ENCODE data around the gene TCIRG1.
"Not testable (repeated sequence)": the region's sequence is repeated elsewhere in the genome, so short reads cannot be mapped to it uniquely, and the experiment has no call there.

The TCIRG1 gene

GRCh38 chr11:68038718-68039525 lies at the start of gene TCIRG1:
TCIRG1 (plus strand) TSS chr11:68039025; CDS start chr11:68041272, 2,247 bp downstream.
- Histone ChIP-seq H3K27me3 (no peaks in the 10 kb centered on the region), H3K4me3 (ENCODE audit: low read depth in 1 of 2, low read length in 1 of 2) (peak within 1 kb of the TSS; percentile 87 to 100), H3K9me3 (no peaks in the 10 kb centered on the region), H3K4me1 (ENCODE audit: control insufficient read depth in 1 of 2, insufficient read depth in 1 of 2, low read depth in 1 of 2, low read length in 1 of 2) (peaks cover 59 to 68% of the 10 kb centered on the region in 2 experiments), H3K27ac (peak within 1 kb of the TSS; percentile 99), H3K36me3 (peaks cover 35% of the 10 kb centered on the region)
- TF ChIP-seq, protein P1, sequence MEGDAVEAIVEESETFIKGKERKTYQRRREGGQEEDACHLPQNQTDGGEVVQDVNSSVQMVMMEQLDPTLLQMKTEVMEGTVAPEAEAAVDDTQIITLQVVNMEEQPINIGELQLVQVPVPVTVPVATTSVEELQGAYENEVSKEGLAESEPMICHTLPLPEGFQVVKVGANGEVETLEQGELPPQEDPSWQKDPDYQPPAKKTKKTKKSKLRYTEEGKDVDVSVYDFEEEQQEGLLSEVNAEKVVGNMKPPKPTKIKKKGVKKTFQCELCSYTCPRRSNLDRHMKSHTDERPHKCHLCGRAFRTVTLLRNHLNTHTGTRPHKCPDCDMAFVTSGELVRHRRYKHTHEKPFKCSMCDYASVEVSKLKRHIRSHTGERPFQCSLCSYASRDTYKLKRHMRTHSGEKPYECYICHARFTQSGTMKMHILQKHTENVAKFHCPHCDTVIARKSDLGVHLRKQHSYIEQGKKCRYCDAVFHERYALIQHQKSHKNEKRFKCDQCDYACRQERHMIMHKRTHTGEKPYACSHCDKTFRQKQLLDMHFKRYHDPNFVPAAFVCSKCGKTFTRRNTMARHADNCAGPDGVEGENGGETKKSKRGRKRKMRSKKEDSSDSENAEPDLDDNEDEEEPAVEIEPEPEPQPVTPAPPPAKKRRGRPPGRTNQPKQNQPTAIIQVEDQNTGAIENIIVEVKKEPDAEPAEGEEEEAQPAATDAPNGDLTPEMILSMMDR (IDR thresholded peaks at IDR 0.05): peak; percentile 46

DNA sequence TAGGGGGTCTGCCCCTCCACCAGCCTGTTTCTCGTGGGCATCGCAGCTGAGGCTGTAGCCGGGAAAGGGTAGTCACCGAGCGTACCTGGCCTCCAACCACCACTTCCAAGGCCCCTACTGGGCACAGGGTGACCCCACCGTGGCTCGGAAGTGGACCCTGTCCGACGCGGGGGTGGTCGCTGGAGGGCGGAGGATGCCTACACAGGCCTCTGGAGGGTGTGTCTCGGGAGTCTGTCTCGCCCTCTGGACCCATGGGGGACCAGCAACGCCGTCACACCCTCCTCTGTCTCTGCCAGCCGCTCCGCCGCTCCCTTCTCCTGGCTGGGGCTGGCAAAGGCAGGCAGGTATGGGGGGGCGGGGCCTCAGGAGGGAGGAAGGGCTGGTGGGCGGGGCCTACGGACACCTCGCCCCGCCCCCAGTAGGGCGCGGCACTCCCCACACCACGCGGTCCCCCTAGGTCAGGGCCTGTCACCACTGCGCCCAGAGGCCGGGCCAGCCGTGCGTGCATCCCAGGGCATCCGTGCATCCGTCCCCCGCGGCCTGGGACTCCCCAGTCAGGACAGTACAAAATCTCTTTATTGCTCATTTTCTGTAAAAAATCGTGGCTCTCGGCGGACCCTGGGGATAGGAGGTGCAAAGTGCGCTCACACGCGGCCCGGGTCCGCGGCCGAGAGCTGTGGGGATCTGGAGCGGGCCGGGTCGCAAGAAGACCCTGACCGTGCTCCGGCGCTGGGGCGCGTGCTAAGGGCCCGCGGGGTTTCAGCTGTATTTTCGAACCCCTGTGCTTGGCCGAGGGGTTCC lies 48.1 kb upstream of the TCIRG1 start:
- not testable (repeated sequence) for H3K4me1 ChIP-seq (ENCODE audit: control insufficient read depth in 1 of 2, insufficient read depth in 1 of 2, low read depth in 1 of 2, low read length in 1 of 2); H3K27me3 ChIP-seq; H3K9me3 ChIP-seq; H3K27ac ChIP-seq; H3K4me3 ChIP-seq (ENCODE audit: low read depth in 1 of 2, low read length in 1 of 2)
- H3K36me3 ChIP-seq: peaks cover 42% of the 10 kb centered on the region

DNA sequence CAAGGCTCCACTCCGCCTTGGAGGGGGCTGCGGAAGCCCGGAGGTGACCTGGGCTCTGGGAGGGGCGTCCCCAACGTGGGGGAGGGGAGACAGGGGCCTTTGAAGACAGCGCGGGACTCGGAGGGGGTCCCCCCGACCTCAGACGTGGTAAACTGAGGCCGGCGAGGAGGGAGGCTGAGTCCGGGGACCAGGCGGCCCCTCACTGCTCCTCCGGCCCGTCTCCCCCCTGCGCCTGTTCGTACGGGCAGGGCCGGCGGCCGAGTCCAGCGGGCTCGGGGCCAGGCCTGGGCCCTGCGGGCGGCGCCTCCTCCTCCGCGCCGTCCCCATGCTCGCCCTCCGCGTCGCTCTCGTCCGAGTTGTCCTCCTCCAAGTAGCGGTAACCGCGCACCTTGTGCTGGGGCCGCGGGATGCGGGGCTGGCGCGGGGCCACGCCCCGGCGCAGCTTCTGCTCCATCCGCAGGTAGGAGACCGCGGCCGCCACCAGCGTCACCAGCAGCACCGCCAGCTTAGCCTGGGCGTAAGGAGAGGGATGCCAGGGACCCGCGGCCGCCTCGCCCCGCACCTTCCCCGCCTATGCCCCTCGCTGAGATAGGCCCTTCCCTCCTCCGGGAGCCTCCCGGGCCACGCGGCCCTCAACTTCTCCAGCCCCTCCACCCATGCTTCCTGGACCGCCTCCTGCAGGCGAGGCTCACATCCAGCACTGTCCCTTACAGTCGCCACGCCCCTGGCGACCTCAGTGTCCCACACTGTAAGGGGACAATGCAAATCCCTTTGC lies 47.3 kb upstream of the TCIRG1 start:
- H3K36me3 ChIP-seq: peaks cover 50% of the 10 kb centered on the region
- H3K9me3 ChIP-seq; H3K27ac ChIP-seq; H3K4me3 ChIP-seq (ENCODE audit: low read depth in 1 of 2, low read length in 1 of 2); H3K4me1 ChIP-seq (ENCODE audit: control insufficient read depth in 1 of 2, insufficient read depth in 1 of 2, low read depth in 1 of 2, low read length in 1 of 2); H3K27me3 ChIP-seq: not testable (repeated sequence)

GRCh38 chr11:67993821-67994220 lies 45.0 kb upstream of the TCIRG1 start:
- not testable (repeated sequence) for H3K9me3 ChIP-seq; H3K4me1 ChIP-seq (ENCODE audit: control insufficient read depth in 1 of 2, insufficient read depth in 1 of 2, low read depth in 1 of 2, low read length in 1 of 2); H3K27me3 ChIP-seq; H3K27ac ChIP-seq; H3K4me3 ChIP-seq (ENCODE audit: low read depth in 1 of 2, low read length in 1 of 2)
- TF ChIP-seq, protein P1 (IDR thresholded peaks at IDR 0.05): peak; percentile 70
- H3K36me3 ChIP-seq: peaks cover 73% of the 10 kb centered on the region

- H3K4me1 ChIP-seq (ENCODE audit: control insufficient read depth in 1 of 2, insufficient read depth in 1 of 2, low read depth in 1 of 2, low read length in 1 of 2): not testable (repeated sequence)
Observed at GRCh38 chr11:67994387-67994786, 44.4 kb upstream of the TCIRG1 start.

GRCh38 chr11:67995129-67995528 lies 43.7 kb upstream of the TCIRG1 start:
- not testable (repeated sequence) for H3K27ac ChIP-seq; H3K4me1 ChIP-seq (ENCODE audit: control insufficient read depth in 1 of 2, insufficient read depth in 1 of 2, low read depth in 1 of 2, low read length in 1 of 2); H3K9me3 ChIP-seq; H3K27me3 ChIP-seq; H3K4me3 ChIP-seq (ENCODE audit: low read depth in 1 of 2, low read length in 1 of 2)
- peaks cover 84% of the 10 kb centered on the region for H3K36me3 ChIP-seq

More at GRCh38 chr11:67994387-67994786, 44.4 kb upstream of the TCIRG1 start:
- not testable (repeated sequence) for H3K27me3 ChIP-seq; H3K27ac ChIP-seq; H3K9me3 ChIP-seq; H3K4me3 ChIP-seq (ENCODE audit: low read depth in 1 of 2, low read length in 1 of 2)
- peaks cover 78% of the 10 kb centered on the region for H3K36me3 ChIP-seq

DNA sequence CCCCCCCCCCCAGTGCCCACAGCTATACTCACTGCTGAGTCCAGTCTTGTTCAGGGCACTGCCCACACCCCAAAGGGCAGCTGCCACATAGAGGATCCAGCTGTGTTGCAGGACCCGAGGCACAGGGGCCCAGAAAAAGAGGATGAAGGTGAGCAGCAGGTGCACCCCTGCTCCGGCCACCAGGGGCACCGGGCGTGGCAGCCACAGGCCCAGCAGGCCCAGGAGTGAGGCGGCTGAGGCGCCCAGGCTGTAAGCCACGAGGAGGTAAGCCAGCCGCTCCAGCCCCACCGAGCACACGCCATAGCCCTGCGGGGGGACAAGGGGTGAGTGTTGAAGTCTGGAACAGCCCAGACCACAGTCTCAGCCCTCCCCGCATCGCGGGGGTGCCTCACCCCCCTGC lies 43.2 kb upstream of the TCIRG1 start:
- H3K27me3 ChIP-seq; H3K27ac ChIP-seq; H3K4me3 ChIP-seq (ENCODE audit: low read depth in 1 of 2, low read length in 1 of 2); H3K4me1 ChIP-seq (ENCODE audit: control insufficient read depth in 1 of 2, insufficient read depth in 1 of 2, low read depth in 1 of 2, low read length in 1 of 2); H3K9me3 ChIP-seq: not testable (repeated sequence)
- peaks cover 84% of the 10 kb centered on the region for H3K36me3 ChIP-seq
